G401 (cell line): ENCODE data around the gene SLC25A43. TPM values are rescaled to one million over a fixed set of nuclear protein-coding genes. Genes with fewer than 3 reads are reported as not detected.
"Not testable (repeated sequence)": the region's sequence is repeated elsewhere in the genome, so short reads cannot be mapped to it uniquely, and the experiment has no call there.

Source experiments
- DNase-seq: peaks from one replicate; pipeline ENCODE4 v3.0.0-alpha.2; 2015; ENCODE audit warnings: low spot score
- in situ Hi-C: cut with HindIII; loops from 2 replicates; pipeline ENCODE4 v1.10.0; 2016; ENCODE audit warnings: low sequenced_read_pairs, mixed read lengths
- total RNA-seq: library from RNA; depleted of rRNA; stranded (reverse); fragments of >200 nt; shearing (Covaris generic); gene quantifications from 2 replicates; pipeline ENCODE4 v1.2.3, GENCODE V29; 2014; rRNA removed

The SLC25A43 gene
- total RNA-seq = 12.2 and 17.8 TPM in 2 replicates

DNA sequence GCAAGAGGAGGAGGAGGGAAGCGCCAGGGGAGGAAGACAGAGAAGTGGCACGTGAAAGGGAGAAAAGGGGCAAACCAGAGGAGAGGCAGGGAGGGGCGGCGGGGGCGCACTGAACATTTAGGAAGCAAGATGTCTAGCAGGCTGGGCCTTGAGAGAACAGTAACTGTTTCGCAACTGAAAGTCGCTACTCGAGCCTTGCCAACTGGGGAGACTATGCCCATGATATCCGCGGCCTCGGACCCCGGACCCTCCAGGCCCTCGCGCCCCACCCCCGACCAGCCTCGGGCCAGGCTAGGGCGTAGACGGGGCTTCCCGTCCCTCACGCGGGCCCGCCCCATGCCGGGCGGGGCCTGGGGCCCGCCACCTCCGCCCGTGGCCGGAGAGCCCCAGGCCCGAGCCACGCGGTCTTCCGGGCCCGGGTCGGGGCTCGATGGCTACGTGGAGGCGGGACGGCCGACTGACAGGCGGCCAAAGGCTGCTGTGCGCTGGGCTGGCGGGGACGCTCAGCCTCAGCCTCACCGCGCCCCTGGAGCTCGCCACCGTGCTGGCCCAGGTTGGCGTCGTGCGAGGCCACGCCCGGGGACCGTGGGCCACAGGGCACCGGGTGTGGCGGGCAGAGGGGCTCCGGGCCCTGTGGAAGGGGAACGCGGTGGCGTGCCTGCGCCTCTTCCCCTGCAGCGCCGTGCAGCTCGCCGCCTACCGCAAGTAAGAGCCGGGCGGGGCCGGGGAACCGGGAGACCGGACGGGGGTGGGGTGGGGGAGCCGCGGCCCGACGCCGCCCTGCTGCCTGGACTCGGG is at the start of gene SLC25A43:
Gene SLC25A43, plus strand, starts transcription at position 363 of the 798 bp plus-strand sequence. Its CDS starts 68 bp downstream, at position 431.
- in situ Hi-C loops = no loop called here
- DNase-seq = peak; percentile 32

DNA sequence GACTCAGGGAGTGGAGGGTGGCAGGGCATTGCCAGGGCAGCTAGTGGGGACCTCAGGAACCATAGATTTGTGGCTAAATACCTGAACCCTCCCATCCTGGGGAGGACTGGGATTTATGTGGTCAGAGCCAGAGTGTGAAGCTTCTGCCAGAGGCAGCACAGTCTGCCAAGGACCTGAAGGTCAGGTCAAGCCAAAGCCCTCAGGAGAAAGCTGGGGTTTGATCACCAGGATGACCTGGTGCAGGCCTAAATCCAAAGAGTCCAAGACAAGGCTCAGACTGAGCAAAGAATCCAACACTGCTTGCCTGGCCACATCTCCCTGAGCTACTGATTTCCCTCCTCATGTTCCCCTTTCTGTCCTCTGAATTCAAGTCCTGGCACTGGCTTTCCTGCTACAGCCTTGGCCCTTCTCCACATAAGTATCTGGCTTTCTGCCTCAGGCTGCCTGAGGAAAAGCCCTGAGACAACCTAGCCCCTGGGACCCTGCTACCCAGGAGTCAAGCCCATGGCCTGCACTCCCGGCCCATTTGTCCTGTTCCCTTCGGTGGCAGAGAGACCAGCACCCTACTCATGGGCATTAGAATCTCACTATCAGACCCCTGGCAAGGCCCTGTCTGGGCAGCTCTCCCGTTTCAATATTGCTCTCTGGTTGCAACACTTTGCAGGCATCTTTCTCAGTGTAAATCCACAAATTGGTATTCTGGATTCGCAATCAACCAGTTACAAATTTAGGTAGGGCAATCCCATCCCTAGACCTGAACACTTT is 39.3 kb upstream of the SLC25A43 start:
- no peak for DNase-seq
- in situ Hi-C loops = no loop called here

DNA sequence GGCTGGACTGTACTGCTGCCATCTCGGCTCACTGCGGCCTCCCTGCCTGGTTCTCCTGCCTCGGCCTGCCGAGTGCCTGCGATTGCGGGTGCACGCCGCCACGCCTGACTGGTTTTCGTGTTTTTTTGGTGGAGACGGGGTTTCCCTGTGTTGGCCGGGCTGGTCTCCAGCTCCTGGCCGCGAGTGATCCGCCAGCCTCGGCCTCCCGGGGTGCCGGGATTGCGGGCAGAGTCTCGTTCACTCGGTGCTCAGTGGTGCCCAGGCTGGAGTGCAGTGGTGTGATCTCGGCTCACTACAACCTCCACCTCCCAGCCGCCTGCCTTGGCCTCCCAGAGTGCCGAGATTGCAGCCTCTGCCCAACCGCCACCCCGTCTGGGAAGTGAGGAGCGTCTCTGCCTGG is 37.7 kb upstream of the SLC25A43 start:
- in situ Hi-C loops, DNase-seq: not testable (repeated sequence)

DNA sequence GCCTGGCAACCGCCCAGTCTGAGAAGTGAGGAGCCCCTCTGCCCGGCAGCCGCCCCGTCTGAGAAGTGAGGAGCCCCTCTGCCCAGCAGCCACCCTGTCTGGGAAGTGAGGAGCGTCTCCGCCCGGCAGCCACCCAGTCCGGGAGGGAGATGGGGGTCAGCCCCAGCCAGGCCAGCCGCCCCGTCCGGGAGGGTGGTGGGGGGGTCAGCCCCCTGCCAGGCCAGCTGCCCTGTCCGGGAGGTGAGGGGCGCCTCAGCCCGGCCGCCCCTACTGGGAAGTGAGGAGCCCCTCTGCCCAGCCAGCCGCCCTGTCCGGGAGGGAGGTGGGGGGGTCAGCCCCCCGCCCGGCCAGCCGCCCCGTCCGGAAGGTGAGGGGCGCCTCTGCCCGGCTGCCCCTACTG is 37.1 kb upstream of the SLC25A43 start:
- DNase-seq, in situ Hi-C loops: not testable (repeated sequence)

DNA sequence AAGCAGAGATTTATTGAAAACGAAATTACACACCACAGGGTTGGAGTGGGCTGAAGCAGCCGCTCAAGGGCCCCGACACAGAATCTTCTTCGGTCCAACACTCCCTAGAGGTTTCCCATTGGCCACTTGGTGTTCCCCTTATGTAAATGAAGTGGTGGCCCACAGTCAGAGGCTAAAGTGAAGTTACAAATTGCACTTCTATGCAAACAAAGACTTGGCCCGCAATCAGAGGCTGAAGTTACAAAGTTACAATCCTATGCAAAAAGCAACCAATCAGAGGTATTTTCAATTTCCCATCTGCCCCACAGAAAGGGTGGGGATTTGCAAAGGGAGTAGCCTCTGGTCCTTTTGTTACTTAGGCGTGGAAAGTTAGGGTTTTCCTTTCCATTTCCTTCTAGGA is 35.7 kb upstream of the SLC25A43 start:
- no peak for DNase-seq
- in situ Hi-C loops = no loop called here

DNA sequence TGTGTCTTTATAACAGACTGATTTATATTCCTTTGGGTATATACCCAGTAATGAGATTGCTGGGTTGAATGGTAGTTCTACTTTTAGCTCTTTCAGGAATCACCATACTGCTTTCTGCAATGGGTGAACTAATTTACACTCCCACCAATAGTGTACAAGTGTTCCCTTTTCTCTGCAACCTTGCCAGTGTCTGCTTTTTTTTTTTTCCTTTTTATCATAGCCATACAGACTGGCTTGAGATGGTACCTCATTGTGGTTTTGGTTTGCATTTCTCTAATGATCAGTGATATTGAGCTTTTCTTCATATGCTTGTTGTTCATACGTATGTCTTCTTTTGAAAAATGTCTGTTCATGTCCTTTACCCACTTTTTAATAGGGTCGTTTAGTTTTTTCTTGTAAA is 27.3 kb upstream of the SLC25A43 start:
- DNase-seq, in situ Hi-C loops: not testable (repeated sequence)

- in situ Hi-C loops = no loop called here
- no peak for DNase-seq
Measured at GRCh38 chrX:119374736-119375135, 24.4 kb upstream of the SLC25A43 start.

GRCh38 chrX:119375561-119375960 is 23.6 kb upstream of the SLC25A43 start:
- in situ Hi-C loops = no loop called here

GRCh38 chrX:119376312-119376711 is 22.8 kb upstream of the SLC25A43 start:
- DNase-seq = no peak
- in situ Hi-C loops = no loop called here

More at GRCh38 chrX:119375561-119375960, 23.6 kb upstream of the SLC25A43 start:
- no peak for DNase-seq

- no peak for DNase-seq
- in situ Hi-C loops = no loop called here
Measured at GRCh38 chrX:119381349-119381944, 17.7 kb upstream of the SLC25A43 start.

DNA sequence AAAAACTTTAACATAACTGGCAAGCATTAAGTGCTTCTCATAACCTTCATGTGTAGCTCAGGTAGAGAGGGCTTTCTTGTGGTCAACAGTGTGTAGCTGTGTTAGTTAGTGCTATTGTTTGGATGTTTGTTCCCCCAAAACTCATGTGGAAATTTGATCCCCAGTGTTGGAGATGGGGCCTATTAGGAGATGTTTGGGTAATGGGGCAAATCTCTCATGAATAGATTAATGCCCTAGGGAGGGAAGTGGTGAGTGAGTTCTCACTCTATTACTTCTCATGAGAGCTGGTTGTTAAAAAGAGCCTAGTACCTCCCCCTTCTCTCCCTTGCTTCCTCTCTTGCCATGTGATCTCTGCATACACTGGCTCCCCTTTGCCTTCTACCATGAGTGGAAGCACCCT is 16.5 kb upstream of the SLC25A43 start:
- in situ Hi-C loops = no loop called here
- DNase-seq = no peak

GRCh38 chrX:119386685-119387084 is 12.5 kb upstream of the SLC25A43 start:
- in situ Hi-C loops, DNase-seq: not testable (repeated sequence)

DNA sequence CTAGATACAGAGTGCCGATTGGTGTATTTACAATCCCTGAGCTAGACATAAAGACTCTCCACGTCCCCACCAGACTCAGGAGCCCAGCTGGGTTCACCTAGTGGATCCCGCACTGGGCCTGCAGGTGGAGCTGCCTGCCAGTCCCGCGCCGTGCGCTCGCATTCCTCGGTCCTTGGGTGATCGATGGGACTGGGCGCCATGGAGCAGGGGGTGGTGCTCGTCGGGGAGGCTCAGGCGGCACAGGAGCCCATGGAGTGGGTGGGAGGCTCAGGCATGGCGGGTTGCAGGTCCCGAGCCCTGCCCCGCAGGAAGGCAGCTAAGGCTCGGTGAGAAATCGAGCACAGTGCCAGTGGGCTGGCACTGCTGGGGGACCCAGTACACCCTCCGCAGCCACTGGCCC is 11.7 kb upstream of the SLC25A43 start:
- DNase-seq, in situ Hi-C loops: not testable (repeated sequence)

GRCh38 chrX:119389214-119389613 is 9.9 kb upstream of the SLC25A43 start:
- DNase-seq = no peak

GRCh38 chrX:119389871-119390501 is 9.2 kb upstream of the SLC25A43 start:
- in situ Hi-C loops = no loop called here
- no peak for DNase-seq

More at GRCh38 chrX:119389214-119389613, 9.9 kb upstream of the SLC25A43 start:
- in situ Hi-C loops = no loop called here

DNA sequence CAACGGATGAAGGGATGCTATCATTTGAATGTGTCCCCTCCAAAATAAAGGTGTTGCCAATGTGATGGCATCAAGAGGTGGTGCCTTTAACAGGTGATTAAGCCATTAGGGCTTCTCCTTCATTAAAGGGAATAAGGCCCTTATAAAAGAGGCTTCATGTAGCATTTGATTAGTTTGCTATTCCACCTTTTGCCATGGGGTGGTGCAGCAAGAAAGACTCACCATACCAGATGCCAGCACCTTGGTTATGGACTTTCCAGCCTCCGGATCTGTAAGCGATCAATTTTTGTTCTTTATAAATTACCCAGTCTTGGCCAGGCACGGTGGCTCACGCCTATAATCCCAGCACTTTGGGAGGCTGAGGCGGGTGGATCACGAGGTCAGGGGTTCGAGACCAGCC is 7.9 kb upstream of the SLC25A43 start:
- DNase-seq = no peak
- in situ Hi-C loops = no loop called here

DNA sequence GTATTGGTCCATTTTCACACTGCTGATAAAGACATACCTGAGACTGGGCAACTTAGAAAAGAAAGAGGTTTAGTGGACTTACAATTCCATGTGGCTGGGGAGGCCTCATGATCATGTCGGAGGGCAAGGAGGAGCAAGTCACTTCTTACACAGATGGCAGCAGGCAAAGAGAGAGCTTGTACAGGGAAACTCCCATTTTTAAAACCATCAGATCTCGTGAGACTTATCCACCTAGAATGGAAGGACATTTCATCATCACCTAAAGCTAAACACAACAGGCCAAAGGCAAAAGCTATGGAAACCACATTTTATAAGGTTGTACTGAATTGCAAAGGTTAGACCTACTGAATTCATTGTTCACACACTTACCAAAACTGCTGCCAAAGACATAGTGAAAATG is 6.0 kb upstream of the SLC25A43 start:
- DNase-seq = no peak
- in situ Hi-C loops = no loop called here

- DNase-seq = peak; percentile 28
- in situ Hi-C loops = no loop called here
Measured at GRCh38 chrX:119398587-119398973, 556 bp upstream of the SLC25A43 start.

DNA sequence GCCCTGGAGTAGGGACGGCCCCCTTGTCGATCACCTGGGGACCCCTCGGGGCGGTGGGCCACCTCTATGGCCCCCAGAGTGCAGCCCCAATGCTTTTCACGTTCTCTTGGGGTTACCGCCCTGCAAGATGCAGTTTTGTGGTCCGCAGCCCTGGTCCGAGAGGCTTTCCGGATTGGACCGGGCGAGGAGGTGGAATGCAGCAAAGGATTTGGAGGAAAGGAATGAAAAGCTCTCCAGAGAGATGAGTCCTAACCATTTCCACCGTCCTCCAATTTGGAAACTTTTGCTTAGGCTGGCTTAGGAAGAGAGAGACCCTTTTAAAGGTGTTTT is 601 bp downstream of the SLC25A43 start:
- peak; percentile 30 for DNase-seq
- in situ Hi-C loops = no loop called here

- DNase-seq = no peak
- in situ Hi-C loops = no loop called here
Measured at GRCh38 chrX:119401569-119401968, 2.4 kb downstream of the SLC25A43 start.
